Astrocyte (in vitro differentiated cells and primary cell): ENCODE results near the gene PPT2. TPM values are rescaled to one million over a fixed set of nuclear protein-coding genes. Genes with fewer than 3 reads are reported as not detected.

ENCODE experiments used
- DNase-seq: peaks from one replicate; pipeline ENCODE4 v3.0.0-alpha.2; 2010; ENCODE audit warnings: low read depth
- FAIRE-seq: peaks from 2 replicates; lab custom pipeline; 2011; peaks lifted over from hg19 to GRCh38; lab: Jason Lieb, UNC
- H2AFZ ChIP-seq: 2 replicates; pipeline ENCODE4 v1.6.0; 2012; ENCODE audit warnings: low read depth, low read length, inconsistent platforms
- H3K27ac ChIP-seq: 2 replicates; pipeline ENCODE4 v1.5.1; 2011; ENCODE audit warnings: low read depth, low read length, inconsistent platforms
- H3K27me3 ChIP-seq: 2 replicates; pipeline ENCODE4 v1.6.0; 2011; ENCODE audit warnings: low read length, inconsistent platforms; ENCODE audit not compliant: insufficient read depth
- H3K36me3 ChIP-seq: 2 replicates; pipeline ENCODE4 v1.5.1; 2011; ENCODE audit warnings: low read length, inconsistent platforms; ENCODE audit not compliant: insufficient read depth
- H3K4me1 ChIP-seq: 2 replicates; pipeline ENCODE4 v1.5.1; 2011; ENCODE audit warnings: low read length, inconsistent platforms; ENCODE audit not compliant: insufficient read depth
- H3K4me2 ChIP-seq: 2 replicates; pipeline ENCODE4 v1.6.0; 2012; ENCODE audit warnings: low read length, inconsistent platforms
- H3K4me3 ChIP-seq: 2 replicates; pipeline ENCODE4 v1.5.1; 2011; ENCODE audit warnings: low read depth, mild to moderate bottlenecking, low read length, inconsistent platforms; ENCODE audit not compliant: insufficient read depth
- H3K79me2 ChIP-seq: 2 replicates; pipeline ENCODE4 v1.6.0; 2012; ENCODE audit warnings: mild to moderate bottlenecking, low read length, inconsistent platforms; ENCODE audit not compliant: insufficient read depth
- H3K9ac ChIP-seq: 2 replicates; pipeline ENCODE4 v1.6.0; 2012; ENCODE audit warnings: mild to moderate bottlenecking, low read length, inconsistent platforms
- H3K9me3 ChIP-seq: 2 replicates; pipeline ENCODE4 v1.5.1; 2012; ENCODE audit warnings: low read depth, mild to moderate bottlenecking, low read length, inconsistent platforms; ENCODE audit not compliant: insufficient read depth
- H4K20me1 ChIP-seq: 2 replicates; pipeline ENCODE4 v1.6.0; 2012; ENCODE audit warnings: low read length, inconsistent platforms; ENCODE audit not compliant: insufficient read depth
- H3K27ac Mint-ChIP-seq: one replicate; pipeline ENCODE4 v1.8.0; 2021; ENCODE audit warnings: mild to moderate bottlenecking, mixed read lengths; ENCODE audit not compliant: unreplicated experiment
- H3K27me3 Mint-ChIP-seq: one replicate; pipeline ENCODE4 v1.8.0; 2021; ENCODE audit warnings: low read depth, mixed read lengths; ENCODE audit not compliant: unreplicated experiment
- H3K36me3 Mint-ChIP-seq: one replicate; pipeline ENCODE4 v1.8.0; 2021; ENCODE audit warnings: low read depth, mixed read lengths; ENCODE audit not compliant: unreplicated experiment
- H3K4me1 Mint-ChIP-seq: one replicate; pipeline ENCODE4 v1.8.0; 2021; ENCODE audit warnings: low read depth, mixed read lengths; ENCODE audit not compliant: unreplicated experiment
- H3K4me3 Mint-ChIP-seq: one replicate; pipeline ENCODE4 v1.8.0; 2021; ENCODE audit warnings: mild to moderate bottlenecking, moderate library complexity, mixed read lengths; ENCODE audit not compliant: unreplicated experiment
- H3K9me3 Mint-ChIP-seq: one replicate; pipeline ENCODE4 v1.8.0; 2021; ENCODE audit warnings: mild to moderate bottlenecking, mixed read lengths; ENCODE audit not compliant: unreplicated experiment
- CTCF ChIP-seq: IDR thresholded peaks from 2 replicates; pipeline ENCODE4 v1.5.1; 2011; ENCODE audit warnings: low read depth, mild to moderate bottlenecking, inconsistent platforms, low read length, moderate library complexity; ENCODE audit not compliant: insufficient read depth
- EZH2 ChIP-seq: IDR thresholded peaks from 2 replicates; pipeline ENCODE4 v1.6.1; 2012; ENCODE audit warnings: mild to moderate bottlenecking, low read length, inconsistent platforms; ENCODE audit not compliant: insufficient read depth
- total RNA-seq: library from RNA; stranded (reverse); gene quantifications from 2 replicates; pipeline ENCODE4 v1.2.1, GENCODE V29; 2021

Gene PPT2
- total RNA-seq, 1 donor from 2014 or later, result 33.0 TPM

DNA sequence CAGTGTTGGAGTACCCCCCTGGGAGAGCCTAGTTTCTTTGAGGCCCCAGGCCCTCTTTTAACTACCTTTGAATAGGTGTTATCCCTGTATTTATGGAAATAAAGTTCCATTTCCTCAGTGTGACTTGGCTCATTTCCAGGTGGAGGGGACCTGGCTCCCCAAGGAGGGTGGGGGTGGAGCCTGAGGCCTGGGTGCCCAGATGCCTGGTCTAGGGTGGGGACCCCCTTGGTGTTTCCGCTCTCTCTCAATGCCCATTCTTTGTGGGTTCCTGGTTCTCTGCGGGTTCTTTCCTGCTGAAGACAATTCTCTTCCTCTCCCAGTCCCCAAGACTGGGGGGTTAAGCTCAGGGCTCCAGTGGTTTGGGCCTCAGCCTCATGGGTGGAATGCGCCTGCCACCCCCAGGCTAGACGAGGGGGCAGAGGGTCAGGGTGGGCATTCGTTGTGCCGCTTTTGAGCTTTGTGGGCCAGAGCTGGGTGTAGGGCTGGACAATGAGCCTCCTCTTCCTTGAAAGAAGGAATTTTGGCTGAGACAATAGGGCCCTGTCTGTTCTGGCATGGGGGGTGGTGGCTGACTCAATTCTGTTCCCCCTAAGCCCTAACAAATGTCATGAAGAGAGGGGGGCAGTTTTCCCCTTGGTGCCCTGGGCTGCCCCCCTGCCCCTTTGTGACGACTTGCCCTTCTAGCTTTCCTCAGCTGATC lies 9.8 kb downstream of the PPT2 start:
- Mint-ChIP-seq H3K27ac (no peak overlapping the region), H3K4me3 (no peak overlapping the region), H3K9me3 (peaks cover 2% of the 10 kb centered on the region), H3K36me3 (peaks cover 23% of the 10 kb centered on the region), H3K27me3 (no peaks in the 10 kb centered on the region), H3K4me1 (peaks cover 11% of the 10 kb centered on the region)
- no peak for FAIRE-seq
- H3K27me3 ChIP-seq, result no peaks in the 10 kb centered on the region
- no peak overlapping the region for H3K9ac ChIP-seq
- no peak overlapping the region for H3K27ac ChIP-seq
- no peaks in the 10 kb centered on the region for H3K36me3 ChIP-seq
- DNase-seq, result no peak
- H3K4me1 ChIP-seq, result peaks cover 3% of the 10 kb centered on the region
- H3K9me3 ChIP-seq, result no peaks in the 10 kb centered on the region
- H2AFZ ChIP-seq, result no peak overlapping the region
- H3K4me3 ChIP-seq, result no peak overlapping the region
- TF ChIP-seq CTCF, result no peak
- TF ChIP-seq EZH2, result no peak
- H4K20me1 ChIP-seq, result no peaks in the 10 kb centered on the region
- no peak overlapping the region for H3K4me2 ChIP-seq
- H3K79me2 ChIP-seq, result no peaks in the 10 kb centered on the region

DNA sequence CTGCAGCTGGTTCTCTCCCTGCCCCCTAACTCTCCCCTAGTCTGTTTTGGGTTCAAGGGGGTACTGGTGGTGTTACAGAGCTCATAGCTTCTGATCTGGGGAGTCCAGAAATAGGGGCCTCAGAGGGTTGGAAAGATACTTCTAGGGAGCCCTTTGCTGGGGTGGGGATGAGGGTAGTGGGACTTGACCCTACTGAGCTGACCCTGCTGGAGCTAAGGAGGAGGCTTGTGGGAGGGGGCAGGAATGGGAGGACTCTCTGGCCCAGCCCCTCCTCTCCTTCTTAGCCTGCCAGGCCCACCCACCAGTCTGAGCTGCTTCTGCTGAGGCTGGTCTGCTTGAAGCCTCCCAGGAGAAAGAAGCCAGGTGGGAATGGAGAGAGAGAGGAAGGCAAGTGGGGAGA lies 10.4 kb downstream of the PPT2 start, which contains the start of gene EGFL8:
Gene EGFL8 (plus strand): TSS at position 301 of the 400 bp plus-strand sequence. CDS start 1,571 bp downstream, outside the sequence.
- no peak for DNase-seq
- peaks cover 4% of the 10 kb centered on the region for H4K20me1 ChIP-seq
- no peak within 1 kb of the TSS for H3K4me2 ChIP-seq
- Mint-ChIP-seq H3K9me3 (peaks cover 2% of the 10 kb centered on the region), H3K4me3 (peak within 1 kb of the TSS; percentile 30), H3K36me3 (peaks cover 25% of the 10 kb centered on the region), H3K27ac (no peak within 1 kb of the TSS), H3K4me1 (peaks cover 13% of the 10 kb centered on the region), H3K27me3 (no peaks in the 10 kb centered on the region)
- H3K4me1 ChIP-seq, result peaks cover 4% of the 10 kb centered on the region
- no peaks in the 10 kb centered on the region for H3K9me3 ChIP-seq
- TF ChIP-seq CTCF, result no peak
- TF ChIP-seq EZH2, result no peak
- no peaks in the 10 kb centered on the region for H3K36me3 ChIP-seq
- H2AFZ ChIP-seq, result no peak within 1 kb of the TSS
- H3K27ac ChIP-seq, result no peak within 1 kb of the TSS
- no peak within 1 kb of the TSS for H3K9ac ChIP-seq
- H3K4me3 ChIP-seq, result no peak within 1 kb of the TSS
- no peaks in the 10 kb centered on the region for H3K79me2 ChIP-seq
- H3K27me3 ChIP-seq, result no peaks in the 10 kb centered on the region
- no peak for FAIRE-seq
